ENCODE data around the gene KDSR.

KDSR gene

DNA sequence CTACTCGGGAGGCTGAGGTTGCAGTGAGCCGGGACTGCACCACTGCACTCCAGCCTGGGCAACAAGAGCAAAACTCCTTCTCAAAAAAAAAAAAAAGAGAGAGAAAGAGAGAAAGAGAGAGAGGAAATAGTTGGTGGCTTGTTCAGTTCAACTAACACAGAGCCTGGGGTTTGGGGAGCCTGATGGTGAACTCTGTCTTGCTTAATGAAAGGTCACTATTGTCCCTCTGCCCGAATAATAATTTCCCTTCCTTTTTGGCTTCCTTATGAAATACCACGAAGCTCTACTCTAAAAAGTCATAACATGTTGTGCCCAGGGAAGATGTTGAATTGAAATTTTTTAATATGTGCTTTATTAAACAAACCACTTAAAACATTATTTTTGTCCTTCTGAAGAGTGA is 64.8 kb downstream of the KDSR start:
- no peak for DNase-seq

DNA sequence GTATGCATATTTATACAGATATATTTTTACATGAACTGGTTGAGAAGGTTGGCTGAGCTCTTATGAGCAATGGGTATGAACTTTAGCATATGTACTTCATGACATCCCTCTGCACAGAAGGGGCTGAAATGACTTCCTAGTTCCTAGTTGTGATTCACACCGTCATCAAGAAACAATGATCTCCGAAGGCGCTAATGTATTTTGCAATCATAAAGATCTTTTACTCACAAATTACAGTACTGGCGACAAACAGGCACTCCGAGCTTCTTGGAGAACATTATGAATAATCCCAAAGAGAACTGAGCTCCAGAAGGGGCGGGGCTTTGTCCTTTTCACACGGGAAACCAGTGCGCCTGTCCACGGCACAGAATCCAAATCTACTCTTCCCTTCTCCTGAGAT is 65.6 kb downstream of the KDSR start:
- no peak for DNase-seq

DNA sequence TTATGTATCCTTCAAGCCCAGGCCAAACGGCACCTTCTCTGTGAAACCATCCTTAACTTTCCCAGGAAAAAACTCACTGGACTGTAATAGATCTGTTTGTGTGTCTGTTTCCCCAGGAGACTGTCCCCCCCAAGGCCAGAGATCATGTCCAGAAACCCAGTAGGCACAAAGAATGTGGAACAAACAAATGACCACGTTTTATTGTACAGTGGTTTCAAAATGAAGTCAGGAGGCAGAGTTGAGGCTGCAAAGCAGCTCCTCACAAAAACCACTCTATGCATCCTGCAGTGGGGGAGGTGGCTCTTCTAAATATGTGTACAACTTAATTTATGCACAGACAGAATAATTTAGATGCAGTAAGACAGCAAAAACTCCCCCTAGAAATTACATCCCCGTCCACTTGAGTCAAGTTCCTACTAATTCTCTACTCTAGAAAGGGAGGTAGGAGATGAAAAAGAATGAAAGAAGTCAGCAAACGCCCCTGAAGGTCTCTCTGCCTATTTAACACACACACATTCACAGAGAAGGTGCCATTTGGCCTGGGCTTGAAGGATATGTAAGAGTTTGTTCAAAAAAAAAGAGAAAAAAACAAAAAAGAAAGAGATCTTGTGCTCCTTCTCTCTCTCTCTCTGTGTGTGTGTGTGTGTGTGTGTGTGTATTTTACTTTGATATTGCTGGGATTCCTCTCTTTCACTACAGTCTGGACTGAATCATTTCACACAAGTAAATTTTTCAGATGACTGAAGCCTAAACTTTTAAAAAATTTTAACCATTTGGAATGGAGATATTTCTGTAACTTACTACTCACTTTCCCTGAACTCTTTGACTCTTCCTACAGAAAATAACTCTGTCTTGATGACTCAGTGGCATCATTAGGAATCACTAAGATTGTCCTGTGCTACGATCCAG is 66.9 kb downstream of the KDSR start:
- no peak for DNase-seq

DNA sequence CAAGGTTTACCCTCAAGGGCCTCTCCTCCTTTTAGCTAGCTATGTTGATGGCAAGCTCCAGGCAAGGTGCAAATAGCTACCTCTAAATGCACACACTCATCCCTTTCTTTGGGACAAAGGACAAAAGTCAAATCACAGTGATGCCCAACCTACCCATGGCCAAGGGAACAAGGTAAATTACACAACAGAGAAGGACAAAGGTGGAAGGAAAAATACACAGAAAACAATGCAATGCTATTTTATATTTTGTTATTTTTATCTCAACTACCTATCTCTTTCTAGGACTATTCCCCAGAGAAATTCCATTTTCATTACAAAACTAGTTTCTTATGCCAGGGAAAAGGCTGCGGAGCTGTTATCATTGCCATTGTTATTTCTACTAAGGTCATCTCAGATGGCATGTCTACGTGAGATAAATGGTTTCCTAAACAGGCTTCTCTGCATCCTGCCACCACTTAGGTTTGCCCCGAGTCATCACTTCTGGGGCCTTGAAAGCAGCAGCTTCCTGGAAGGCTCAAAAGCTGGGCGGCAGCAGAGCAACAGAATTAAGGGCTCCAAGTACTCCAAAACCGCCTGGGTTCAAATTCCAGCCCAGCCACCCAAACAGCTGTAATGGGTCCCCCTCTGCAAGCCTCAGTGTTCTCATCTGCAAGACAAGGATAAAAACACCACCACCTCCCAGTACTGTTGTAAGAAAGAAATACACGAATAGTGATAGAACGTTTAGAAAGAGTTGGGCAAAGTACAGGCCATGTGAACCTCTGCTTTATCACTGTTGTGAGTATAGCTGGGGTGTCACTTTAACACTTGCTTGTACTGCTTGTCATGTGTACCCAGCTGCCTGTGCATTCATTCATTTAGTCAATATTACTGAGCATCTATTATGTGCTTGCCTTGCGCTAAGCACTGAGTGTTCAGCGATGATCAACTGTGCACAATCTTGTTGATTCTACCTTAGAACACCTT is 68.3 kb downstream of the KDSR start:
- no peak for DNase-seq

DNA sequence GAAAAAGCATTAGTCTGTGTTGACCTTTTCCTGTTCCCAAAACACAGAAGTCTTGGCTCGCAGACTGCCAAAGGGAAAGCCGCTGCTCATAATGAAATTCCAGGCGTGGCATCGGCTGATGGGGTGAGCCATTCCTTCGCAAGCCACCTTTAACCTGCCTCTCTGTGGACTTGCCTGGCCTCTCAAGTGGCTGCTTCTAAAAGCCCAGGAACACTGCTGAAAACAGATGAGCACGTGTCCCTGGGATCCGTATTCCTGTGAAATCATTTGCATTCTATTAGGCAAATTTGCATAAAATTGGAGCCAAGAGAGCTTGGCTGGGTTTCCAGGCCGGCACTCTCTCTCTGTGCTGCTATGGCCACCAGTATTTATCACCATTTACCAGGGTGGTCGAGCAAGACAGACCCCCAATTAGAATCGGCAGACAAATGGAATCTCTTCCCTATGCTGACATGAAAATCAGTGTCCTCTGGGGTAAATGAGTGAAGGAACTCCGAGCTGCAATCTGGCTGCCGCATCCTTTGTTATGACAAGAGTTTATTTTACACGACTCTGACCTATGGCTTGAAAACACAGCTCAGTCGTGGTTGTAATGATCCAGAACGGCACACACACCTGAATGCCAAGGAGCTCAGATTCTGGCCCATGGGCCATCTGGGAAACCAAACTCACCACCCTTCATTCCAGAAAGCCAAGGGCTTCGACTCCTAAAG is 69.2 kb downstream of the KDSR start:
- no peak for DNase-seq

DNA sequence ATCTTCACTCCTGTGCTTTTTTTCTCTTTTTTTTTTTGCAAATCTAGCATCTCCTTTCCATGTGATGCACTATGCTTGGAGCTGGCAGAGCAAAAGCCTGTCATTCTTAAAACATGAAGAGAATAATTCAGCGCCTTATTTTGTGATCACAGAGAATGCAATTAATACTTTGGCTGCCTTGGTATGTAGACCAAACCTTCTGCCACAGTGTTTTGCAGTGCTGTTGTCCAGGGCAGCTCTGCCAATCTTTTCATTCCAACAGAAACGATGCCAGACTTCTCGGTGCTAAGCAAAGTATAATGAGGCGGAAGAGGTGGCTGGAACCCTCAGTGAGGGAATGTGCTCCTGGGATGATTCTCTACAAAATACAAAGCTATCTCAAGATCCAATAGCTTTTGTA is 73.1 kb downstream of the KDSR start:
- DNase-seq: no peak

DNA sequence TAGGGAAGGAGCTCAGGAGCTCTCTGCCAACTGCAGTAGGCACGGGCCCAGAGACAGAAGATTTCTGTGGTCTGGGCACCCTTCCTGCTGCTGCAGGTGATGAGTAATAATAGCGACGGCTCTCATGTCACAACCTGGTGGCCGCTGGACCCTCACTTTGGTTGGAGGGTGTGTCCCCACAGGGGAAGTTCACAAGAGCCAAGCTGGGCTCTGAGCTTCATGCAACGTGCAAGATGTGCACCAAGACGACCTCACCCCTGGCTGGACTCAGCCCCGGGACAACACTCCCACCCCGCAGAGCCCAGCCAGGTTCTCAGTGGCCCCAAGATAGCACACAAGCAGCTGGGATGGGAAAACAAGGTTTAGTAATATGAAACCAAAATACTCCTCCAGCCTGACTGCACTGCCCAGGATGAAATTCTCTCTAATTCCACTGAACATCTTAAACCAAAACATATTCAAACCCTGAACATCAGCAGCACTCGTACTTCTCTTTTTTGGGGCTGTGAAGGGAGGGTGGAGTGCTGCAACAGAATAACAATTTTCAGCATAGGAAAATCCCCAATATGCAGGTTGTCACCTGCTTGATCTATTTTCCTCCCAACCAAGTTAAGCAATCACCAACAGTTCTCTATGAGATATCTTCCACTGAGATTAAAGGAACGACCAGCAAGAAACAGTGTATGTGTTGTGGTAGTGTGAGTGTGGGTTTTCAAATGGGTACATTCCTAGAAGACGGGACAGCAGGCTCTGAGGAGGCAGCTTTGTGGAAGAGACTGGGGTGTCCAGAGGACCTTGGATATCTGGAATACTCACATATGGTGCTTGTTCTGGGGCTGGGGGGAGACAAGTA is 73.9 kb downstream of the KDSR start:
- DNase-seq: no peak

DNA sequence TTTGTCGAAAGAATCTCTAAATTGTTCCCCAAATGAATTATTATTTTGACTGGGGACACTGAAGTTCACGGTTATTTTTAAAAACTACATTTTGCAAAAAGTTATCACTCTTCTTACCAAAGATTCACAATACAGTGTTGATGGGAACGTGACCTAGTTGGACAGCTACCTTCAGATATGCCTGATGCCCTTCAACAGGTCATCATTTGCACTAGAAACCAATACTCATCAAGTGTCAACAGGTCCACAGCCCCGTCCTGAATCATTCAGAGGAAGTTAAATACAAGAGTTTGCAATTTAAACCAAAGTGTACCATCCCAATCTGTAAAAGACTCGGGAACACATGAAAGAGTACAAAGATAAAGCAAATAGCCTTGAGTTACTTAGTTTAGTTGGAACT is 75.7 kb downstream of the KDSR start:
- no peak for DNase-seq

DNA sequence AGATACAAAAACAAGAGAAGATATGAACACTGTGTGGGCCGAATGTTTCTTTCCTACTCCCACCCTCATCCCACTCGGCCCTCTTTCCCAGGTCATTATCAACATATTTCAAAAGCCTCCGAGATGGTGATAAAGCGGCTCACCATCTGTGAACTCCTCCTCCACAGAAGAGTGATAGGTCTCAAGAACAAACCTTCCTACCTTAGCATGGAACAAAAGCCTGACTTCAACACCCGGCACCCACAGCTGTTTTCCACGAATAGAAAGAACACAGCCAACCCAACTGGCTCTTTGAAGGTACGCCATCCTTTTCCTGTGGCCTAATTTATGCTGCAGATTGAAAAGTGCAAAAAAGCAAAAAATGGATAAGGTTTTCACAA is 76.2 kb downstream of the KDSR start:
- no peak for DNase-seq

DNA sequence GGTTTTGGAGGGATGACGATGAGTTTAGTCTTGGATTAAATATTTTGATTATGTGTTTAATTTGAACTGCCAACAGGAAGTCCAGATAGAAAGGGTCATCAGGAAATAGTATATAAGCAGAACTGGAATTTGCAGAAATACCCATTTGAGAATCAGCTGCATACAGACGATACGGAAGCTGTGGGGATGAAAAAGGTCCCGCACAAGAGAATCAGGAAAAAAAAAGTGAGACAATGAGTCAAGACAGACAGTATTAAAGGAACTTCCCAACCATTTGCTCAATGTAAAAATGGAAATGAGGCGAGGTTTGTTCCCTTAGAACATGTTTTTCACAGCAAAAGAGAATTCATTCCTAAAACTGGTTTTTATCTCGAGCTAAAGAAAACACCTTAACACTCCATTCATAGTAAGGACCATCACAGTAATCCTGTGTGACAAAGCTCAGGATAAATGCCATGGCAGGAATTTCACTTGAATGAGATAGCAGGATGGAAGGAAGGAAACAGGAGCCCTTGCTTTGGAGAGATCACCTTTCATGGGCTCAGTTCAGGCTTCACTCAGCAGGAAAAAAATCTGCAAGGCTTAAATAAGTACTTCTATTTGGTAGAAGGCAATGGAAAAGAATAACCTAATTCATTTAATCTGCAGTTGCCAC is 76.7 kb downstream of the KDSR start:
- no peak for DNase-seq

DNA sequence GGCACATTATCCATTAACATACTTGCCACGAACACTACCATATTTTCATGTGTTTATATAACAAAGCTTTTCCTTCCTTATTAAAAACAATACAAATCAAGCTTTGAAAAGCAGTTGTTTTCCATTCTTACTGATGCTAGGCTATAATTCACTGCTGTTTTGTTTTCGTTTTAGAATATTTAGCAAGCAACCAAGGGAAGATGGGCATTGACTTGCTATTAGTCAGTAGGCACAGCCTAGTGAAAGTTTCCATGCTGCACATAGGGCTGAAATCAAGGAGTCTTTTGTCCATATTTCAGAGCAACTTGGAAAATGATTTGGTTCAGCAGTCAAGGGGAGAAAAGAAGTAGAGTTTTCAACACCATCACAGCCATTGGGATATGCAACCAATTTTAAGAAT is 78.7 kb downstream of the KDSR start:
- no peak for DNase-seq

DNA sequence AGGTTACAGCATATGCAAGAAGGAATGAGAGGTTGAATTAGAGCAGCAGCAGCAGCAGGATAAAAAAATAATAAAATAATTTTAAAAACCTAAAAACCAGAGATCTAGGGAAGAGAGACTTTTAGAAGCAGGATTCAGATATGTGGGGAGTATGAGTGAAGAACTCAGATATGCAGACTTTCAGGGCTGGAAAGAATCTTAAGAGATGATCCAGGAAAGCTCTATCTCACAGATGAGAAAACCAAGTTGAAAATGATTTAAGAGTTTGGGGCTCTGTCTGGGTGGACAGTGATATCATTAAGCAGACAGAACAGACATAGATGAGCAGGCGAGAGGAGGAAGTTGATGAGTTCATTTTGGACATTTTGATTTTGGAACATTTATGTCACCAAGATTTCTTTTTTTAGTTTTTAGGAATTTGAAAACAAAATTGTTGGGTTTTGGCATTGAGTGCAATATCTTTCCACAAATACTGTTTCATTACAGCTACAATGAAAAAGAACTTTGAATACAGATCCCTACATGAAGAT is 79.2 kb downstream of the KDSR start:
- no peak for DNase-seq

DNA sequence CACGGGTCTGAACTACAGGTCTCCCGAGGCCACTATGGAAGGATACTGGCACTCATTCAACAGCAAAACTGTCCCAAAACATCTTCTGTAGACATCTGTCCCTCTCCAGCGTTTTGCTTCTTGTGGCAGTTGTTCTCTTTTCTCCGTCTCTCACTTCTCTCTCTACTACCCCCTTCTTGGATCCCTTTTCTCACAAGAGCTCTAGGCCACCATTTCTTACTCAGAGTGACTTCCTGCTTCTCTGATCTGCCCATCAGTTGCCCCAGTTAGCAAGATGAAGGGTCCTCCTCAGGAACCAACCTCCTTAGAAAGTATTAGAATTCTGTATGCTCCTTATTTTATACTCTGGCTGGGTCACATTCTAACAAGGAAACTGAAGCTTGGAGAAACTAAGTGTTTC is 80.1 kb downstream of the KDSR start:
- DNase-seq: no peak

DNA sequence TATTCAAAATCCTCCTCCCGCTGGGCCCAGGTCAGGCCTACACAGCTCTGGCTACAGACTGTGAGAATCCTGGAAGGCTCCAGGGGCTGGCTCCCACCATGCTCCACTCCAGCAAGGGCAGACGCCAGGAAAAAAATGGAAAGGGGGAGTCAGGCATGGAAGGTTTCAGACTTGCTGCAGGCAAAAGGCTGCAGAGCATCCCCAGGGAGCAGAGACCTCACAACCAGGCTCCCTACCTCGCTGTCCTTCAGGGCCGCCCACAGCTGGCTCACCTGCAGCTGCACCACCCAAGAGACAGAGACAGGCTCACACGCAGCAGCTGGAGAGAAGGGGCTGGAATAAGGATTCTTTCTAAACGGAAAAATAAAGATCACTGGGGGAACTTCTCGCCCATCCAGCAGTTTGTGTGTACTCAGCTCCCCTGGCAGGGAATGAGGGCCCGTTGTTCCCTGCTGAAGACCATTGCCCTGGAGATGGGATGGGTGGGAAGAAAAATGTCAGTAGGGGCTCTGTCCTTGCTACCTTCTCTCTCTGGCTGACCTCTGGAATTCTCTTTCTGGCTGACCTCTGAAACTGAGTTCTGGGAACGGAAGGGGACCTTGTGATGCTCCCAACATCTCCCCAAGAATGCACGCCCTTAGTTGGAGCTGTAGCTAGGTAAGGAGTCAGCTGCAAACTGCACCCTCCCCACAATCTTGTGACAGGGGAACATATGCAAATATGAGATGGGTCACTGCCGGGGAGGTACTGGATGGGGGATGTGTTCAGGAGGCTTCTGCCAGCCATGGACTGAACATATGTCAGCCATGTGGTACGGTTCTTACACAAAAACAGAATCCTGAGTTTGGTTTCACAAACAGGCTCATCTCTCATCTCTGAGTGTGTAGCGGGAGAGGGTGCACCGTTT is 81.9 kb downstream of the KDSR start:
- DNase-seq: no peak

DNA sequence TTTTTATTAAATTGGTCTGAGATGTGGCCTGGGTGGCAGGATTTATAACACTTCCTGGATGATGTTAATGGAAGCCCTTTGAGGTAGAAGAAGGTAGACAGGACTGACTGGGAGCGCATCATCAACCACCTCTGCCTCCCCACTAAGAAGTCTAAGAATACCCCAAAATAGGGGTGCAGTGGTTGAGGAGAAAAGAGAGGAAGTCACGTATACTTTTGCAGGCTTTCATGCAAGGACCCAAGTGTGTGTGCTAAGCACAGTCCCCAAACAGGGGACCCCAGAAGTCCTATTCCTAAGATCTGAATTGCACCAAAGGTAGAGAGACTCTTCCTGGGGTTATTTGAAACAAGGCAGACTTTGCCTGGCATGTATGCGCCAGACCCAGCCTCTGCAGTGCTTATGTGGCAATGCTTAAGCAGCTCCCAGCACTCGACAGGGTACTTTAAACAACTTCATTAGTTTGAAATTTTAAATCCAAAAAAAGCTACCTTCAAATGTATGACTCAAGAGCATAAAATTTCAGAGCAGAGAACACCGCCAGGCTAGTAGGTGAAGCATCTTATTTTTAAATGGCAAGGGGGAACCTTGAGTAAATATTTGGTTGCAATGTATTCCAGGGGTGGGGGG is 82.7 kb downstream of the KDSR start:
- no peak for DNase-seq

DNA sequence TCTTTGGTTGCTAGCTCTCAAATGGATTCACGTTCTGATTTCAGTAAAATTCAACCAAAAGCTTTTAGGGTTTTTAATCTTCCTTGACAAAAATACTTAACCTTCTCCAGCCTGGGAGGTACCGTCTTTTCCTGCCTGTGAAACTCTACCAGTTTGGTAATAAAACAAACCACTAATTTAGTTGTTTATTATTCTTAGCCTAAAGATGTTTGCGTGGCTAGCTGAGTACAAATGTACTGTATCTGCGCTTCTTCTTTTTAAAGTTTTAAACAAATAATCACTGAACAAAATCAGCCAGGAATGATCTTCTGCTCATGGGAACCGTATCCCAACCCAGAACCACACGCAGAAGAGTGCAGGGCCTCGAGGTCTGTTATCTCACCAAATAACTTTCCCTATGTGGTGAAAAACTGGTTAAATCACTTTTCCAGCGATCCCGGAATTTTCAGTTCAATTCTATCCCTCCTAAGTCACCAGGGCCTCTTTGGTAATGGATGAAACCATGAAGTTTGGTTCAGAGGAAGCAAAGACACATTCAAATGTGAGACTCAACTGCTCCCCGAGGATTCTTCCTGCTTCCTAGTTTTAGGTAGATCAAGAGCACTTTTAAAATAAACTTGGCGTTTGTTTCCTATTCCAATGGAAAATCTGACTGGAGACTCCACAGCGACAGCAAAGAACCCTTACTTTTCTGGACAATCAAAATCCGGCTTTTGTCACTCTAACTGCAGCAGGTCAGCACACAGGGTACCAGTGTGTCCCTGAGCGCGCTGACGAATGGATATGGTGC is 83.5 kb downstream of the KDSR start:
- no peak for DNase-seq

DNA sequence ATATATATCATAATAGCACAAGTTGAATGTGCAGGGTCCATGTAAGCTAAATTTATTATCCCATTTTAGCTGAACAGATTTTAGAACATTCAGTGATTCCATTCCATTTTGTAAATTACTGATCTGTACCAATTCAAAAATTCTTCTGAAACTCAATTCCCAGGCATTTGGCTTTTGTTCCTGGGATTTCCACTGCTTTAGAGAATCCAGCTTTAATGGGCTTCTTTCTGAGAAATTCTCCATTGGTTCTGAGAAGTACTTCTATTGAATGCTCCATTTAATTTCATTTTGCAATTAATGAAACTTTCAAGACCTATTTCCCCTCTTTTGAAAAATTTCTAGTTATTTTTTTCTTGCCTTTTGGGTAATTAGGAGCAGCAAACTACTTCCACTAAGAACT is 84.2 kb downstream of the KDSR start:
- DNase-seq: no peak

Data from NCI-H187 treated with DMSO at 0.1 percent for 48 hours (cell line).